ENCODE measurements around the gene DCD. TPM values are rescaled to one million over a fixed set of nuclear protein-coding genes. Genes with fewer than 3 reads are reported as not detected.
"Not testable (repeated sequence)": the region's sequence is repeated elsewhere in the genome, so short reads cannot be mapped to it uniquely, and the experiment has no call there.

The DCD gene
- total and polyA plus RNA-seq, 2 donors, result not detected

- DNase-seq (ENCODE audit: extremely low spot score), result not testable (repeated sequence)
These were observed 17.0 kb upstream of the DCD start for GRCh38 chr12:54665022-54665635.

GRCh38 chr12:54663603-54664002 is 15.4 kb upstream of the DCD start:
- 82% methylated on average over 3 of the region's 3 CpGs for WGBS
- DNase-seq (ENCODE audit: extremely low spot score), result no peak
- Histone ChIP-seq H3K4me3 (ENCODE audit: low read depth, low read length) (no peak overlapping the region), H3K27ac (ENCODE audit: low read depth) (no peak overlapping the region), H3K4me1 (ENCODE audit: insufficient read depth) (no peaks in the 10 kb centered on the region), H3K36me3 (ENCODE audit: insufficient read depth) (no peaks in the 10 kb centered on the region)

More at GRCh38 chr12:54665022-54665635, 17.0 kb upstream of the DCD start:
- 69% methylated on average over 3 of the region's 3 CpGs for WGBS
- H3K4me3 ChIP-seq (ENCODE audit: low read depth, low read length); H3K4me1 ChIP-seq (ENCODE audit: insufficient read depth); H3K27ac ChIP-seq (ENCODE audit: low read depth); H3K36me3 ChIP-seq (ENCODE audit: insufficient read depth): not testable (repeated sequence)

GRCh38 chr12:54662026-54662425 is 13.9 kb upstream of the DCD start:
- Histone ChIP-seq H3K36me3 (ENCODE audit: insufficient read depth) (no peaks in the 10 kb centered on the region), H3K4me3 (ENCODE audit: low read depth, low read length) (no peak overlapping the region), H3K27ac (ENCODE audit: low read depth) (no peak overlapping the region), H3K4me1 (ENCODE audit: insufficient read depth) (no peaks in the 10 kb centered on the region)
- 61% methylated on average over 3 of the region's 3 CpGs for WGBS
- no peak for DNase-seq (ENCODE audit: extremely low spot score)

GRCh38 chr12:54661048-54661447 is 12.9 kb upstream of the DCD start:
- Histone ChIP-seq H3K36me3 (ENCODE audit: insufficient read depth) (no peaks in the 10 kb centered on the region), H3K27ac (ENCODE audit: low read depth) (no peak overlapping the region), H3K4me1 (ENCODE audit: insufficient read depth) (no peaks in the 10 kb centered on the region), H3K4me3 (ENCODE audit: low read depth, low read length) (no peak overlapping the region)
- DNase-seq (ENCODE audit: extremely low spot score), result no peak
- WGBS, result 47% methylated on average over 2 of the region's 2 CpGs

- no peak overlapping the region for H3K27ac ChIP-seq (ENCODE audit: low read depth)
- H3K4me3 ChIP-seq (ENCODE audit: low read depth, low read length), result no peak overlapping the region
- H3K4me1 ChIP-seq (ENCODE audit: insufficient read depth), result no peaks in the 10 kb centered on the region
- WGBS, result 91% methylated on average over 10 of the region's 10 CpGs
- H3K36me3 ChIP-seq (ENCODE audit: insufficient read depth), result no peaks in the 10 kb centered on the region
- DNase-seq (ENCODE audit: extremely low spot score), result no peak
These were observed 12.3 kb upstream of the DCD start for GRCh38 chr12:54660320-54660962.

- WGBS, result 61% methylated on average over 19 of the region's 19 CpGs
- no peak for DNase-seq (ENCODE audit: extremely low spot score)
- H3K36me3 ChIP-seq (ENCODE audit: insufficient read depth), result no peaks in the 10 kb centered on the region
- no peaks in the 10 kb centered on the region for H3K4me1 ChIP-seq (ENCODE audit: insufficient read depth)
- H3K27ac ChIP-seq (ENCODE audit: low read depth), result no peak overlapping the region
- H3K4me3 ChIP-seq (ENCODE audit: low read depth, low read length), result no peak overlapping the region
These were observed 10.4 kb upstream of the DCD start for GRCh38 chr12:54658306-54659264.

- Histone ChIP-seq H3K27ac (ENCODE audit: low read depth) (no peak overlapping the region), H3K4me3 (ENCODE audit: low read depth, low read length) (no peak overlapping the region), H3K36me3 (ENCODE audit: insufficient read depth) (no peaks in the 10 kb centered on the region), H3K4me1 (ENCODE audit: insufficient read depth) (no peaks in the 10 kb centered on the region)
- no peak for DNase-seq (ENCODE audit: extremely low spot score)
- 65% methylated on average over 6 of the region's 6 CpGs for WGBS
These were observed 9.0 kb upstream of the DCD start for GRCh38 chr12:54657105-54657607.

- Histone ChIP-seq H3K36me3 (ENCODE audit: insufficient read depth) (no peaks in the 10 kb centered on the region), H3K27ac (ENCODE audit: low read depth) (no peak overlapping the region), H3K4me3 (ENCODE audit: low read depth, low read length) (no peak overlapping the region), H3K4me1 (ENCODE audit: insufficient read depth) (no peaks in the 10 kb centered on the region)
- no peak for DNase-seq (ENCODE audit: extremely low spot score)
- WGBS, result 40% methylated on average over 2 of the region's 2 CpGs
These were observed 6.8 kb upstream of the DCD start for GRCh38 chr12:54654926-54655325.

- Histone ChIP-seq H3K36me3 (ENCODE audit: insufficient read depth) (no peaks in the 10 kb centered on the region), H3K27ac (ENCODE audit: low read depth) (no peak overlapping the region), H3K4me1 (ENCODE audit: insufficient read depth) (no peaks in the 10 kb centered on the region), H3K4me3 (ENCODE audit: low read depth, low read length) (no peak overlapping the region)
- 84% methylated on average over 9 of the region's 9 CpGs for WGBS
- no peak for DNase-seq (ENCODE audit: extremely low spot score)
These were observed 4.9 kb upstream of the DCD start for GRCh38 chr12:54653025-54653424.

GRCh38 chr12:54650889-54651288 is 2.7 kb upstream of the DCD start:
- no peak for DNase-seq (ENCODE audit: extremely low spot score)
- H3K4me1 ChIP-seq (ENCODE audit: insufficient read depth), result no peaks in the 10 kb centered on the region
- H3K4me3 ChIP-seq (ENCODE audit: low read depth, low read length), result no peak overlapping the region
- H3K27ac ChIP-seq (ENCODE audit: low read depth), result no peak overlapping the region
- no peaks in the 10 kb centered on the region for H3K36me3 ChIP-seq (ENCODE audit: insufficient read depth)
- 70% methylated on average over 5 of the region's 5 CpGs for WGBS

GRCh38 chr12:54650409-54650808 is 2.2 kb upstream of the DCD start:
- no peak for DNase-seq (ENCODE audit: extremely low spot score)
- H3K4me1 ChIP-seq (ENCODE audit: insufficient read depth), result no peaks in the 10 kb centered on the region
- no peak overlapping the region for H3K27ac ChIP-seq (ENCODE audit: low read depth)
- 35% methylated on average over 4 of the region's 4 CpGs for WGBS
- H3K4me3 ChIP-seq (ENCODE audit: low read depth, low read length), result no peak overlapping the region
- no peaks in the 10 kb centered on the region for H3K36me3 ChIP-seq (ENCODE audit: insufficient read depth)

GRCh38 chr12:54649825-54650224 is 1.7 kb upstream of the DCD start:
- 60% methylated on average over 1 of the region's 1 CpG for WGBS
- no peak for DNase-seq (ENCODE audit: extremely low spot score)
- no peak overlapping the region for H3K27ac ChIP-seq (ENCODE audit: low read depth)
- H3K4me3 ChIP-seq (ENCODE audit: low read depth, low read length), result no peak overlapping the region
- no peaks in the 10 kb centered on the region for H3K36me3 ChIP-seq (ENCODE audit: insufficient read depth)
- H3K4me1 ChIP-seq (ENCODE audit: insufficient read depth), result no peaks in the 10 kb centered on the region

- no peaks in the 10 kb centered on the region for H3K4me1 ChIP-seq (ENCODE audit: insufficient read depth)
- H3K4me3 ChIP-seq (ENCODE audit: low read depth, low read length), result no peak overlapping the region
- no peak overlapping the region for H3K27ac ChIP-seq (ENCODE audit: low read depth)
- DNase-seq (ENCODE audit: extremely low spot score), result no peak
- WGBS, result 87% methylated on average over 1 of the region's 1 CpG
- no peaks in the 10 kb centered on the region for H3K36me3 ChIP-seq (ENCODE audit: insufficient read depth)
These were observed 6.6 kb downstream of the DCD start for GRCh38 chr12:54641554-54641953.
